GM12891 (cell line): ENCODE data around the gene RPL10.

Experiments used
- PAX5 ChIP-seq: IDR thresholded peaks from 2 replicates; pipeline ENCODE4 v1.6.1; 2011; ENCODE audit warnings: low read length, moderate library complexity, mild to moderate bottlenecking; ENCODE audit not compliant: insufficient read depth, severe bottlenecking
- POLR2A ChIP-seq: IDR thresholded peaks from 2 replicates; pipeline ENCODE4 v1.6.1; 2011; ENCODE audit warnings: low read depth, low read length, control low read depth
- POLR2AphosphoS5 ChIP-seq: IDR thresholded peaks from 2 replicates; pipeline ENCODE4 v1.6.1; 2011; ENCODE audit warnings: low read depth, low read length, control low read depth
- POU2F2 ChIP-seq: IDR thresholded peaks from 2 replicates; pipeline ENCODE4 v1.6.1; 2011; ENCODE audit warnings: low read depth, mild to moderate bottlenecking, control low read depth, low read length, moderate library complexity
- SPI1 ChIP-seq: IDR thresholded peaks from 2 replicates; pipeline ENCODE4 v1.6.1; 2011; ENCODE audit warnings: low read depth, low read length, control low read depth
- TAF1 ChIP-seq: IDR thresholded peaks from 2 replicates; pipeline ENCODE4 v1.6.1; 2011; ENCODE audit warnings: low read depth, low read length, control low read depth

- TF ChIP-seq POLR2A = no peak
- TF ChIP-seq TAF1 = no peak
- no peak for TF ChIP-seq POLR2AphosphoS5
- TF ChIP-seq SPI1 = no peak
- TF ChIP-seq POU2F2 = no peak
- TF ChIP-seq PAX5 = no peak
These were observed 33.2 kb downstream of the RPL10 start for GRCh38 chrX:154431341-154431740.
